RWPE2 (cell line): ENCODE results near the gene NHS.

Source experiments
- ATAC-seq: fragments of 200-7000 bp; cut with Tn5 transposase; 3 replicates; pipeline ENCODE4 v1.9.1; 2021; ENCODE audit warnings: low read depth
- DNase-seq: peaks from one replicate; pipeline ENCODE4 v3.0.0-alpha.2; 2020; ENCODE audit warnings: low spot score
- H3K27ac ChIP-seq: fragments of 450-650 bp; 2 replicates; pipeline ENCODE4 v1.5.1; 2017; ENCODE audit warnings: mild to moderate bottlenecking; ENCODE audit not compliant: poor library complexity, severe bottlenecking
- H3K27me3 ChIP-seq: fragments of 250-450 bp; sonication (Bioruptor Pico); 2 replicates; pipeline ENCODE4 v1.5.1; 2021; ENCODE audit warnings: mild to moderate bottlenecking, moderate library complexity; ENCODE audit not compliant: insufficient read depth, poor library complexity, severe bottlenecking
- H3K36me3 ChIP-seq: fragments of 250-450 bp; sonication (Bioruptor Pico); 2 replicates; pipeline ENCODE4 v1.5.1; 2020; ENCODE audit warnings: low read depth, mild to moderate bottlenecking, moderate library complexity
- H3K4me1 ChIP-seq: fragments of 250-450 bp; sonication (Bioruptor Pico); 2 replicates; pipeline ENCODE4 v1.5.1; 2021; ENCODE audit warnings: mild to moderate bottlenecking, moderate library complexity; ENCODE audit not compliant: insufficient read depth, poor library complexity, severe bottlenecking
- H3K4me3 ChIP-seq: fragments of 250-450 bp; sonication (Bioruptor Pico); 2 replicates; pipeline ENCODE4 v1.5.1; 2021; ENCODE audit warnings: mild to moderate bottlenecking, moderate library complexity; ENCODE audit not compliant: severe bottlenecking
- H3K9me3 ChIP-seq: fragments of 250-450 bp; sonication (Bioruptor Pico); 2 replicates; pipeline ENCODE4 v1.5.1; 2021; ENCODE audit warnings: mild to moderate bottlenecking, moderate library complexity; ENCODE audit not compliant: severe bottlenecking
- CTCF ChIP-seq: fragments of 450-650 bp; IDR thresholded peaks from one replicate; pipeline ENCODE4 v1.5.1; 2017; ENCODE audit warnings: mild to moderate bottlenecking, moderate library complexity; ENCODE audit not compliant: poor library complexity, severe bottlenecking

Gene NHS

GRCh38 chrX:17377091-17377717, 2.2 kb downstream of the NHS start:
- no peak for TF ChIP-seq CTCF
- peak; percentile 61 for ATAC-seq

GRCh38 chrX:17377795-17378194, 2.8 kb downstream of the NHS start:
- H3K36me3 ChIP-seq, result no peaks in the 10 kb centered on the region
- ATAC-seq, result no peak
- no peak for DNase-seq
- peak overlapping the region; percentile 47 for H3K27ac ChIP-seq
- no peaks in the 10 kb centered on the region for H3K27me3 ChIP-seq
- H3K4me1 ChIP-seq, result no peaks in the 10 kb centered on the region
- H3K4me3 ChIP-seq, result peak overlapping the region; percentile 55
- H3K9me3 ChIP-seq, result no peaks in the 10 kb centered on the region
- no peak for TF ChIP-seq CTCF

More at GRCh38 chrX:17377091-17377717, 2.2 kb downstream of the NHS start:
- Histone ChIP-seq H3K27ac (peak overlapping the region; percentile 47), H3K36me3 (no peaks in the 10 kb centered on the region), H3K9me3 (no peaks in the 10 kb centered on the region), H3K4me3 (peak overlapping the region; percentile 55), H3K4me1 (no peaks in the 10 kb centered on the region), H3K27me3 (no peaks in the 10 kb centered on the region)
- peak; percentile 33 for DNase-seq

- Histone ChIP-seq H3K4me3 (no peak overlapping the region), H3K27ac (no peak overlapping the region), H3K27me3 (no peaks in the 10 kb centered on the region), H3K36me3 (no peaks in the 10 kb centered on the region), H3K9me3 (no peaks in the 10 kb centered on the region), H3K4me1 (no peaks in the 10 kb centered on the region)
- DNase-seq (no peak), ATAC-seq (no peak)
- TF ChIP-seq CTCF, result no peak
Measured at GRCh38 chrX:17380221-17380620, 5.2 kb downstream of the NHS start.

- DNase-seq (no peak), ATAC-seq (no peak)
- no peaks in the 10 kb centered on the region for H3K36me3 ChIP-seq
- H3K4me3 ChIP-seq, result no peak overlapping the region
- H3K27ac ChIP-seq, result no peak overlapping the region
- H3K9me3 ChIP-seq, result no peaks in the 10 kb centered on the region
- TF ChIP-seq CTCF, result no peak
- H3K4me1 ChIP-seq, result no peaks in the 10 kb centered on the region
- H3K27me3 ChIP-seq, result no peaks in the 10 kb centered on the region
Measured at GRCh38 chrX:17390419-17390850, 15.4 kb downstream of the NHS start.

- no peak overlapping the region for H3K4me3 ChIP-seq
- H3K4me1 ChIP-seq, result peaks cover 16% of the 10 kb centered on the region
- H3K36me3 ChIP-seq, result no peaks in the 10 kb centered on the region
- no peak for DNase-seq
- ATAC-seq, result no peak
- no peak for TF ChIP-seq CTCF
- H3K27ac ChIP-seq, result no peak overlapping the region
- H3K27me3 ChIP-seq, result no peaks in the 10 kb centered on the region
- no peaks in the 10 kb centered on the region for H3K9me3 ChIP-seq
Measured at GRCh38 chrX:17395154-17395553, 20.2 kb downstream of the NHS start.
